Endometrial microvascular endothelial cells (primary cell): Measurements from ENCODE around the gene CYGB. TPM values are rescaled to one million over a fixed set of nuclear protein-coding genes. Genes with fewer than 3 reads are reported as not detected.

ENCODE experiments used
- in situ Hi-C: cut with HindIII; loops from 2 replicates; pipeline ENCODE4 v1.10.0; 2017; ENCODE audit warnings: low sequenced_read_pairs, low pct_unique_long_range_greater_than_20kb; ENCODE audit errors: inconsistent ontology term
- total RNA-seq: library from RNA; depleted of rRNA; stranded (reverse); fragments of >200 nt; gene quantifications from one replicate; pipeline ENCODE4 v1.2.3, GENCODE V29; 2015; ENCODE audit errors: inconsistent ontology term

Gene CYGB
- total RNA-seq, 1 donor from 2014 or later, result 0.37 TPM

DNA sequence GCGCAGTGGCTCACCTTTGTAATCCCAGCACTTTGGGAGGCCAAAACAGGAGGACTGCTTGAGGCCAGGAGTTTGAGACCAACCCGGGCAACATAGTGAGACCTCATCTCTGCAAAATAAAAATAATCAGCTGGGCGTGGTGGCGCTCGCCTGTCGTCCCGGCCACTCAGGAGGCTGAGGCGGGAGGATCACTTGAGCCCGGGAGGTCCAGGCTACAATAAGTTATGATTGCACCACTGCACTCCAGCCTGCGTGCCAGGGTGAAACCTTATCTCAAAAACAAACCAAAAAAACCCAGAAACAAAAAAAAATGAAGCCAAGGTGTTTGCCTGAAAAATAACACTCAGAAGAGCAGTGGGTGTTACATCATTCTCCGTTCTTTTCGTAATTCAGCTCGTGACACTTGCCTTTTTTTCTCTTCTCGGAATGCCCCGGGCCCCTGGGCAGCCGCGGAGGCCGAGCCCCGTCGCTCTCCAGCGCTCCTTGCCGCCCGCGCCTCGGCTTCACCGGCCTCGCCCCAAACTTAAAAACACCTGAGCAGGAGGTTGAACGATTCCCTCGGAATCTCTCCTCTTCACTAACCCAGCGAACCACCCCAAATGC, 19.4 kb upstream of the CYGB start:
- in situ Hi-C loops, result no loop called here

DNA sequence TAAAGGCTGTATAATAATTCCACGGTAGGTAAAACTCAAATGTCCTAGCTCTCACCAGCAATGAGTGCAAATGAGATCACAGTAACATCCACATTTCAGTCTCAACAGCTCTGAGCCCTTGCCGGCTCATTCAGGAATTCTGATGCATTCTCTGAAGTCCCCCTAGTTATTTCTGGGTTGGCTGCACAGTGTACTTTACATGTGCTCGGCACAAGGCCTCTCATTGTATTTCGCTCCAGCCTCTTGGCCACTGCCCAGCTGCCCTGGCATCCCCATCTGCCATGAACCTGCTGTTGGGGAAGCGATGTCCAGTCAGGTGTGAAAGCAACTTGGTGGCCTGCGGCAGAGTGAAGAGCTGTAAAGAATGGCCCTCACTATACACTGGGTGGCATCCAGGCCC, 16.6 kb upstream of the CYGB start:
- in situ Hi-C loops, result no loop called here

DNA sequence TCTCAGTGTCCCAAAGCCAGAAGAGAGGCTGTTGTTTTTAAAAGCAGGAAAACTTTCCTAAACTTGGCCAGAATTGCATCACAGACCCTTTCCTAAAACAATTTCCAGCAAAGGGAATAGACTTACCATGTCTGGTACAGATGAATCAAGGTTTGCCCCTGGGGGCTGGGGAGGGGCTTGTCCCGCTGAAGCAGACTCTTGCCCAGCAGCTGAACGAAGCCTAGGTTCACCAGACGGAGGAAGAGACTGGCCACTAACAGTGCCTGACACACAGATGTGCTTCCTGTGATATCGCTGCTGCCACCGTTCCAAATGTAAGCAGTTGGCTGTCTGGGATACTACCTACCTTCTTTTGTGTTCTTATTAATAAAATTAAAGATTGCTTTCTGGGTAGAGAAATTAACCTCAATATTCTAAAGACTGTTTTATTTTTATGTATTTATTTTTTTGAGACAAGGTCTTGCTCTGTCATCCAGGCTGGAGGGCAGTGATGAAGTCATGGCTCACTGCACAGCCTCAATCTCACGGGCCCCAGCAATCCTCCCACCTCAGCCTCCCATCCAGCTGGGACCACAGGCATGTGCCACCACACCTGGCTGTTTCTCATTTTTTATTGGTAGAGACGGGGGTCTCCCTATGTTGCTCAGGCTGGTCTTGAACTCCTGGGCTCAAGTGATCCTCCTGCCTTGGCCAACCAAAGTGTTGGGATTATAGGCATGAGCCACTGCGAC, 15.8 kb upstream of the CYGB start:
- in situ Hi-C loops, result no loop called here

DNA sequence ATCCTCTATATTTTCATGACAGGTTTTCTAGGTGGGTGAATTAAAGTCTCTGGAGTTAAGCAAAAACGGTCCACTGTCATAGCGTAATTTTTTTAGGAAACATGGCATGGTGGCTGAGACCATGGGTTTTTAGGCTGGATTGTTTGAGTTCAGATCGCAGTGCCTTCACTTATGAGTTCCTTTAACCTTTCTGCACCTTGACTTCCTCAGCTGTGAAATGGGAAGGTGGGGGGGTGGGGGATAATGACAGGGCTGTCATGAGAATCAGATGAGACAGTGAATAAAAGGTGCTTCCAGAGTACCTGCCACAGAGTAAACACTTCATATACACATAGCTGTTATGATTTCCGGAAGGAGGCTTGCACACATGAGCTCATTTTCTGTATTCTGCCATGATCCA, 14.2 kb upstream of the CYGB start:
- in situ Hi-C loops, result no loop called here

DNA sequence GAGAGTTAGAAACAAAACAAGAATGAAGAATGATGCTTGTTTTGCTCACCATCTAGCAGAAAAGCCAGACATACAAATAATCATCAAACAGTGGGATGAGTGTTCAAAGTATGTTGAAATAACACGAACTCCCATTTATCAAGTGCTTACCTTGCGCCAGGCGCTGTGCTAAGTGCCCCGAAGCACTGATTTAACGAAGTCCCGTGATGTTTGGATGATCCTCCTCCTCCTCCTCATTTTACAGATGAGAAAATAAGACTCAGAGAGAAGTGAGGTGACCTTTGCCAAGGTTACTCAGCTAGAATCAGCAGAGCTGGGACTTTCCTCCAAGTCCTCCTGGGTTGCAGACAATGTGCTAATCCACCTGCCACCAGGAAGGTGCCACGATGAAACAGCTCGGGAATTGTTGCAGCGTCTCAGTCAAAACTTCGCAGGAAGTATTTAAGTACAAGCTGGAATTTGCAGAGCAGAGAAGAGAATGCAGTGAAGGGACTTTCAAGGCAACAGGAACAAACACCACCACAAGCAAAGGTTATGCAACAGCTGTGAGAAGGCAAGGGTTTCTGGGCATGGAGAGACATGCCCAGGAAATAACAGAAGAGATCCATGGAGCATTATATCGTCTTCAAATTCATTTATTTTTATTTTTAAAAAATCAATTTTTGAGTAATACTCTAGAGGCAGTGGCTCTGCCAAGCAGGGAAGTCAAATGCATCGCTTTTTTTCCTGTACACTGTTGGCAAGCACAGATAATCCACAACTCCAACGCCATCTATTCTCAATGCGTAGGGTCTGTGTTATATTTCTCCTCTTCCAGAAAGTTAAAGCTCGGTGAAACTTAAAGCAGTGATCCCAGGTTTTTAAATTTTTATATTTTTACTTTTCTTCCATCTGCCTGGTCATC, 13.5 kb upstream of the CYGB start:
- in situ Hi-C loops, result no loop called here

DNA sequence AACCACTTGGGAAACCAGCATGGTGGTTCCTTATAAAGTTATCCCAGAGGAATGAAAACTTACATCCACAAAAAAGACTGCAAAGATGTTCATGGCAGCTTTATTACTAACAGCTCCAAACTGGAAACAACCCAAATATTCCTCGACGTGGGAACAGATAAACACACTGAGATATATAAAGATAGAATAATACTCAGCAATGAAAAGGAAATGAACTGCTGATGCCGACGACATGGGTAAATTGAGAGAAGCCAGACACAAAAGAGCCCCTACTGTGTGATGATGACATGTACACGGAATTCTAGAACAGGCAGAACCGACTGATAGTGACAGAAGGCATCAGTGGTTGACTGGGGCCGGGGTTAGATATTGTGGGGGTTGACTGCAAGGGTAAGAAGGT, 12.0 kb upstream of the CYGB start:
- in situ Hi-C loops, result no loop called here

DNA sequence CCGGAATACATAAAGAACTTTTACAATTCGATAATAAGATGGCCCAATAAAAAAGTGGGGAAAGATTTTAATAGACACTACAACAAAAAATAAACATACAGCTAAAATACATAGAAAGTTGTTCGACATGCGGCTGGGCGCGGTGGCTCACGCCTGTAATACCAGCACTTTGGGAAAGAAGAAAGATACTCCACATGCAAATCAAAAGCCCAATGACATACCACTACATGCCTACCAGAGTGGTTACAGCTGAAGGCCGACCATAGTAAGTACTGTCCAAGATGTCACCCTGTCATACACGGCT, 11.7 kb upstream of the CYGB start:
- in situ Hi-C loops, result no loop called here

DNA sequence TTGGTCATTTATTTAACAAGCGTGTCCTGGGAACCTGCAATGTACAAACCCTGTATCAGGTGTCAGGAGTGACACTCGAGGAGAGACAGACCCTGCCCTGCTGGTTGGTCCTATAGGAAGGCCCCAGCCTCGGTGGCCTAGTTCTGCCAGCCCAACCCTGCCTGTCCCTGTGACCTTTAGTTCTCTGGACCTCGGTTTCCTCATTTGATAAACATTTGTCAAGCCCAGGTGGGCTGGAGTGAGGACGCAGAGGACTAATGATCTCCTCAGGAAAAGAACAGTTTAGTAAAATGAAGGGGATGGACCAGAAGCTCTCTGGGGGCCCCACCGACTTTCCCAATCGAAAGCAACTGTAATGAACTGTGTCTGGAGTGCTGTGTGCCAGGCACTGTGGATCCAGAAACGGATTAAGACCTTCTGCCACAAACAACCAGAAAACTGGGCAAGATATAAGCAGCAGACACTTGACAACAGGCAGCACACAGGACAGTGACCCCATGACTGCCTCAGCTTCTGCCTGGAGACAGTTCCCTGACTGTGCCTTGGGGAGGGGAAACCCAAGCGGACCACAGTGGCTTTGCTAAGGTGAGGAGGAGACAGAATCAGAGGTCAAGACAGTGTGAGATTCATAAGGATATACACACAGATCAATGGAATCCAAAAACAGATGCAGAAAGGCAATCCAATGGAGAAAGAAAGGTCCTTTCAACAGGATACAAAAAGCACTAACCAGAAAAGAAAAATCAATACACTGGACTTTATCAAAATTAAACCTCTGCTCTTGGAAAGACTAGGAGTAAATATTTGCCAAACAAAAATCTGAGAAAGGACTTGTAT, 11.1 kb upstream of the CYGB start:
- in situ Hi-C loops, result no loop called here

DNA sequence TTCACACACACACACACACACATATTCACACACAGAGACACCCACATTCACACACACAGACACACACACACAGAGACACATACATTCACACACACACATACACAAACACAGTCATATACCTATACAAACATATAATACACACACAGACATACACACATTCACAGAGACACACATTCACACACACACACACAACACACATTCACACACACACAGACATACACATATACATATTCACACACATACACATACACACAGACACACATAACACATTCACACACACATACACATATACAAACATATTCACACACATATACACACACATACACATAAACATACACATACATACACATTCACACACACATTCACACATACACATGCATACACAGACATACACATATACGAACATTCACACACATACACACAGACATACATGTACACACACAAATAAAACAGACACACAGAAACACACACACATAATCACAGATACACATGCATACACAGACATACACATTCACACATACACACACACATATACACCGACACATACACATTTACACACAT, 10.2 kb upstream of the CYGB start:
- in situ Hi-C loops, result no loop called here

DNA sequence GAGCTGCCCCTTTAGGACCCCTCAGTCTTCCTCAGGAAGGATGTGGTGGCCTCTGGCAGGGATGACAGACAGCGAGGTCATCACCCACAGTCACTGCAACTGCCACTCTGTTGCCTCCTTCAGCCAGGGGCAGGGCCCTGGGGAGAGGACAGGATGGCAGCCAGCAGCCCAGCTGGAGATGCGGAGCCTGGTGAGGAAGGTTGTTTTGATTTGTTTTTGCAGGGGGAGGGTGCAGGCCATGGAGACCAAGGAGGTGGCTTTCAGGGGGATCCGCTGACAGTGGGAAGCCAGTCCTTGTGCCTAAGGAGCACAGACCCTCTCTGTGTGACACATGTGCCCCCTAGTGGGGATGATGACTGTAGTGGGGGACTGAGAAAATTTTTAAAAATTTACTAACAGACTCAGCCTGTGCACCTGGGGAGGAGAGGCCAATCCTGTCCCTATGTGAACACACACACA, 9.7 kb upstream of the CYGB start:
- in situ Hi-C loops, result no loop called here

DNA sequence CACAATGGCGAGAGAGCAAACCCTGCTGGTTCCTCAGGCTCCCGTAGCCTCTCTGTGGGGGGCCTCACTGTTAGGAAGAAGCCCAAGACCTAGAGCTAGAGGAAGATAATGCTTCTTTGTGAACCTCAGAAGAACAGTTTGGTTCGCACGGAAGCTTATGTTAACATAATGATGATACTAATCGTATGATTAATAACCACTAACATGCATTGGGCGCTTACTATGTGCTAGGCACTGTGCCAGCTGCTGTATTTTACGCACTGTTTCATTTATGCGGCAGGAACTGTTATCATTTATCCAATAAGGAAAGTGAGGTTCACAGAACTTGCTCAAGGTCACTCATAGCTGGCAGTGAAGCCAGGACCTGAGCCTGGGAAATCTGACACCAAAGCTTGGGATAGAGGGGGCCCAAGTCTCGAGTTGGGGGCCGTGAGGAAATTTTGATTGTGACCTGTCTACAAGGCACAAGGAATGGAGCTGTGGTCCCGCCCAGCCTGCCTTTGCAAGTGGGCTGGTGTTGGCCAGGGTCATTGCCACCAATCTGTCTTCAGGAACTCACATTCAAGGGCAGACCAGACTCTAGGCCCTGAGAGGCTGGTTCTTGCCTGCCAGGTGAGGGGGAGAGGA, 9.2 kb upstream of the CYGB start:
- in situ Hi-C loops, result no loop called here

DNA sequence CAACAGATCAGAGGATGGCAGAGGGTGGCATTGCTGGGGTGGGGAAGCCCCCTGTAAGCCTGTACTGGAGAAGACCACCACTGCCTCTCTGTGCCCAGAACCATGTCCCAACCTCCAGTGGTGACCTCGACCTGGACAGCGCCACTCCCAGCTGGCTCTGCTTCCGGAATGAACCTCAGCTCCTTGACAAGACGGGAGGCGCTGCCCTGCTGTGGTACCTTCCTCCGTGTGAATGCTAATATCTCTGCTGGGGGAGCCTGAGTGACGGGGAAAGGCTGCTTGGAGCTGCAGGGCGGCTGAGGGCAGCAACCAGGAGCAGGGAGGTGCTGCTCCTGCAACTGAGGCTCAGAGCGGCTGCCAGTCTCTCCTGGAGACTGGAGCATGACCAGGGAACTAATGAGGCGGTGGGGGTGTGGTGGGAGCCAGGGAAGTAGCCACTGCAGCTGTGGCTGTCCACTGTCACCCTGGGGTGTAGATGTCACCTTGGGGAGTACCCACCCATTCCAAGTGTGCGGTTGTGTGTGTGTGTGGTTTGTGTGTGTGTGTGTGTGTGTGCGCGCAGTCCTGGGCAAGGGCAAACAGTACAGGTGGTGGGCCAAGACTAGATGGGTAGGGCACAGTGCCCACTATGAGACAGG, 8.5 kb upstream of the CYGB start:
- in situ Hi-C loops, result no loop called here

DNA sequence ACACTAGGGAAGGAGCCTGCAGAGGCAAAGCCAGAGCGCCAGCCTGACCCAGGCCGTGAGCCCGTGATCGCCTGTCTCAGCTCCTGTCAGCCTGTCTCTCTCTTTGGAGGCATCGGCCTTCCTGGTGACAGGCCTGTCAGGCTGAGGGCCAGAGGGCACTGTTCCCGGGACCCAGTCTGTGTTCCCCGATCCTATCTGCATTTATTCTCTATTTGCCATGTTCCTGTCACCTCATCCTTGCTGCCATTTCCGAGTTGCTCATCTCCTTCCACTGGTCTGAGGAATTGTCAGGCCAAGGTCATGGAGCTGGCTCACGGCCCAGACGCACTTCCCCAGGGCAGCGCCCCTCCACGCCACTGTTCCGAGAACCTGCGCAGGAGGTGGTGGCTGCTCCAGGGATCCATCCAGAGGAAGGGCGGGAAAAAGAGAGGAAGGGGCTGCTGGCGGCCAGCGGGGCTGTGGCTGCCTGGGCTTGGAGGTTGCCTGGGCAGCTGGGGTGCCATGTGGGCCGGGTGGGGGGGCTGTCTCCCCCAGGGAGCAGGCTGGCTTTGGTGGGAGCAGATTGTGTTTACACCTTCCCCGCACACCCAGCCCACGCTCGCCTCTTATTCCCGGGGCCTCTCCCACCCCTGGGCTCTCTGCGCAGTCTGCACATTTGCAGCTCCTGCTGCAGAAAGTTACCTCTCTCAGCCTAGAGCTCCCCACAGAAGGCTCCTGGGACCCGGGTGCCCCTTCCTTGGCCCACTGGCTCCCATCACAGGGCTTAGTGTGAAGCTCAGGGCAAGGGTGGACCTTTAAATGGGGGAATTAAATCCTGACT, 7.2 kb upstream of the CYGB start:
- in situ Hi-C loops, result no loop called here

DNA sequence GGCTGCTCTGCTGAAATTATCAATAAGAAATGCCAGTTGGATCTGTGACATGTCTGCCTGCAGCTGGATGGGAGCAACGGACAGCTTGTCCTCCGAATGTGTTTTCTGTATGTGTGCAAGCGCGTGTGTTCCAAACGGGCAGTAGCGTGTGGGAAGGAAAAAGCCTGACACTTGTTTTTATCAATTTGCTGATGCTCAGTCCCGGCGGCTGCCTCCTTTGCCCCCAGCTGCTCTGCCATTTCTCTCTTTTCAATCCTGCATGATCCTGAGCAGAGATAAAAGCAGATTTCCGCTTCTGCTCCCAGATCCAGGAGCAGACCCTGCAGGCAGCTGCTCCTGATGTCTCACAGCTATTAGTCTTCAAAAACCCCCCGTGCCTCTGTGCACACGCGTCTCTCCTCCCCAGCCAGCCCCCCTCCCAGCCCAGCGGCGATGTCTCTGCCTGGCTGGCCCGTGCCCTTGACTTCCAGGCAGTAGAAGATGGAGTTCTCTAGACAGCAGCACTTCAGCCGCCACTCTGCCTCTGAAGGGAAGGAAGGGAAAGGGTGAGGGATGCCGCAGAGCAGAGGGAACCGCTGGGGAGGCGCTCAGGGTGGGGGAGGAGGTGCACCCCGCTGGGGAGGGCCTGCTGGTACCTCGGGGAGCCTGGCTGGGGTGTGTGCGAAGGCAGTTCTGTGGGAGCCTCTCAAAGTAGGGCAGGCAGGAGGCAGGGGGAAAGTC, 6.5 kb upstream of the CYGB start:
- in situ Hi-C loops, result no loop called here

DNA sequence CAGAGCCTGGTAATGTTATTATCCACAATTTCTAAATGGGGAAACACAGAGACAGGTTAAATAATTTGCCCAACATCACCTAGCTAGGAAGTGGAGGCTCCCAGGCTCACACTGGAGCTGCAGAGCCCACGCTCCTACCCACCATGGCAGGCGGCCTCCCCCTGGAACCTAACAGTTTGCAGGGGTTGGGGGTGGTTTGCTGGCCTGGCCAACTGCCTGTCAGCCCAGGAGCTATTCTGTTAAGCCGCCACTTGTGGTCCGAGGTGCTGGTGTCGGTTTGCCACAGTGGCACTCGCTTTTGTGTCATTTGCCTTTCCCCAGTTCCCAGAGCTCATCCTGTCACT, 5.9 kb upstream of the CYGB start:
- in situ Hi-C loops, result no loop called here

DNA sequence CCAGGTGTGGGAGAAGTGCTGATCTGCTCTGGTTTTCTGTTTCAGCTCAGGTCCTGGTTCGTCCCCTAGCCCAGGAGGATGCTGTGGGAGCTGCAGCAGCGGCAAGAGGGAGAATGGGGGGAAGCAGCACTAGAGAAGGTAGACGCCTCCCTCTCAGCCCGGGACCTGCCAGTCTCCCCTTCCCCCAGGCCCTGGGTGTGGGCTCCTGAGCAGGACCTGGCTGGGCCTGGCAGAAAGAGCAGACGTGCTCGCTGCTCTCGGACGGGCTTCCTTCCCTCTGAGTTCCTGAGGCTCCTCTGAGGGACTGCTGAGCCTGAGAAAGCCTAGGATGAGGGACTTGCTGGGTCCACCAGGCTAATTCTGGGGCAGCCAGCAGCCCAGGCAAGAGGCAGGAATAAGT, 5.5 kb upstream of the CYGB start:
- in situ Hi-C loops, result no loop called here

DNA sequence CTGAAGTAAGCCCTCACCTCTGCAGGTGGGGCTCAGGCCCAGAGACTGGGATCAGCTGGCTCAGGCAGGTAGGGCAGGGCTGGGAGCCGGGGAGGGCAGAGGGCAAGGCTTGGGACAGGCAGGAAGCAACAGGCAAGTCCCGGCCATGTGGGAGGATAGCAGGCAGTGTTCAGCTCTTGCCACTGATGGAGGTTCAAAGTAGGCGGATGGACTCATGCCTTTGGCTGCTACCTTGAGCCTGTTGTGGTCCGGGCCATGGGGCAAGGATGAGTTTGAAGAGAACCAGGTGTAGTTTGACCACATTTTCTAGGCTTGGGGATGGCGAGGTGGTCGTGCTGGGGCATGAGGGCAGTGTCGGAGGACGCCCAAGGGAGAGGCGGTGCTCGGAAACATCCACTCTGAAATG, 5.1 kb upstream of the CYGB start:
- in situ Hi-C loops, result no loop called here
